ENCODE measurements around the gene STXBP4.

STXBP4 gene

GRCh38 chr17:54980375-54980774 is 11.8 kb downstream of the STXBP4 start:
- H3K9me3 Mint-ChIP-seq, result peaks cover 59% of the 10 kb centered on the region
- TF ChIP-seq CTCF (IDR thresholded peaks at IDR 0.05), result no peak
- DNase-seq, result no peak
- no peak overlapping the region for H3K27ac Mint-ChIP-seq
- H3K36me3 Mint-ChIP-seq (ENCODE audit: low read depth), result peaks cover 71% of the 10 kb centered on the region
- no peaks in the 10 kb centered on the region for H3K4me1 Mint-ChIP-seq
- no peaks in the 10 kb centered on the region for H3K27me3 Mint-ChIP-seq (ENCODE audit: low read depth, poor library complexity)
- H3K4me3 Mint-ChIP-seq, result no peak overlapping the region

GRCh38 chr17:54982399-54982798 is 13.8 kb downstream of the STXBP4 start:
- DNase-seq, result no peak
- H3K4me3 Mint-ChIP-seq, result no peak overlapping the region
- H3K9me3 Mint-ChIP-seq, result peaks cover 40% of the 10 kb centered on the region
- no peaks in the 10 kb centered on the region for H3K27me3 Mint-ChIP-seq (ENCODE audit: low read depth, poor library complexity)
- peaks cover 51% of the 10 kb centered on the region for H3K36me3 Mint-ChIP-seq (ENCODE audit: low read depth)
- no peak for TF ChIP-seq CTCF (IDR thresholded peaks at IDR 0.05)
- H3K4me1 Mint-ChIP-seq, result no peaks in the 10 kb centered on the region
- H3K27ac Mint-ChIP-seq, result no peak overlapping the region

- no peak for TF ChIP-seq CTCF (IDR thresholded peaks at IDR 0.05)
- peaks cover 32% of the 10 kb centered on the region for H3K9me3 Mint-ChIP-seq
- no peaks in the 10 kb centered on the region for H3K27me3 Mint-ChIP-seq (ENCODE audit: low read depth, poor library complexity)
- no peak for DNase-seq
- H3K27ac Mint-ChIP-seq, result no peak overlapping the region
- H3K4me1 Mint-ChIP-seq, result no peaks in the 10 kb centered on the region
- H3K36me3 Mint-ChIP-seq (ENCODE audit: low read depth), result peaks cover 42% of the 10 kb centered on the region
- no peak overlapping the region for H3K4me3 Mint-ChIP-seq
These were observed 14.7 kb downstream of the STXBP4 start for GRCh38 chr17:54983260-54983659.

- Mint-ChIP-seq H3K36me3 (ENCODE audit: low read depth) (peaks cover 22% of the 10 kb centered on the region), H3K27me3 (ENCODE audit: low read depth, poor library complexity) (peaks cover under 1% of the 10 kb centered on the region), H3K4me1 (no peaks in the 10 kb centered on the region), H3K9me3 (peaks cover 14% of the 10 kb centered on the region), H3K4me3 (no peak overlapping the region), H3K27ac (no peak overlapping the region)
- no peak for DNase-seq
- TF ChIP-seq CTCF (IDR thresholded peaks at IDR 0.05), result no peak
These were observed 16.9 kb downstream of the STXBP4 start for GRCh38 chr17:54985476-54985875.

- TF ChIP-seq CTCF (IDR thresholded peaks at IDR 0.05), result no peak
- H3K4me1 Mint-ChIP-seq, result no peaks in the 10 kb centered on the region
- H3K9me3 Mint-ChIP-seq, result no peaks in the 10 kb centered on the region
- no peak overlapping the region for H3K27ac Mint-ChIP-seq
- DNase-seq, result no peak
- no peak overlapping the region for H3K4me3 Mint-ChIP-seq
- peaks cover 3% of the 10 kb centered on the region for H3K27me3 Mint-ChIP-seq (ENCODE audit: low read depth, poor library complexity)
- H3K36me3 Mint-ChIP-seq (ENCODE audit: low read depth), result no peaks in the 10 kb centered on the region
These were observed 21.6 kb downstream of the STXBP4 start for GRCh38 chr17:54990118-54990517.

GRCh38 chr17:54991567-54991966 is 23.0 kb downstream of the STXBP4 start:
- Mint-ChIP-seq H3K9me3 (no peaks in the 10 kb centered on the region), H3K4me3 (no peak overlapping the region), H3K36me3 (ENCODE audit: low read depth) (no peaks in the 10 kb centered on the region), H3K27me3 (ENCODE audit: low read depth, poor library complexity) (peaks cover 3% of the 10 kb centered on the region), H3K4me1 (no peaks in the 10 kb centered on the region), H3K27ac (no peak overlapping the region)
- no peak for TF ChIP-seq CTCF (IDR thresholded peaks at IDR 0.05)
- DNase-seq, result no peak
